HepG2 (cell line): ENCODE measurements around the gene PRM3. TPM values are rescaled to one million over a fixed set of nuclear protein-coding genes. Genes with fewer than 3 reads are reported as not detected.

Experiments
- BRCA1 ChIP-seq: sonication (generic); formaldehyde crosslinking; IDR thresholded peaks from 2 replicates; pipeline ENCODE4 v1.4.0; 2020; ENCODE audit warnings: missing genetic modification reagents
- IKZF1 ChIP-seq: fragments of 450-650 bp; IDR thresholded peaks from 2 replicates; pipeline ENCODE4 v1.7.1; 2016
- JUN ChIP-seq: sonication (generic); formaldehyde crosslinking; IDR thresholded peaks from 2 replicates; pipeline ENCODE4 v1.4.0; 2020; ENCODE audit warnings: mild to moderate bottlenecking, missing genetic modification reagents
- RFX3 ChIP-seq: IDR thresholded peaks from 2 replicates; pipeline ENCODE4 v1.6.1; 2016; ENCODE audit warnings: missing biosample characterization, missing genetic modification reagents
- TEAD3 ChIP-seq: optimal IDR thresholded peaks from 2 replicates; pipeline ENCODE3; 2016; ENCODE audit warnings: borderline replicate concordance
- ZNF670 ChIP-seq: sonication (generic); formaldehyde crosslinking; IDR thresholded peaks from 2 replicates; pipeline ENCODE4 v1.8.0; 2022; ENCODE audit warnings: mild to moderate bottlenecking, missing genetic modification reagents, borderline replicate concordance
- ZNF781 ChIP-seq: sonication (generic); formaldehyde crosslinking; IDR thresholded peaks from 2 replicates; pipeline ENCODE4 v1.5.1; 2020; ENCODE audit warnings: borderline replicate concordance, mild to moderate bottlenecking, missing genetic modification reagents; ENCODE audit errors: not compliant biosample characterization
- polyA plus RNA-seq, 8 experiments: library from polyadenylated mRNA; depleted of rRNA in 3 of 8; stranded (reverse) in 7 of 8; unstranded in 1 of 8; fragments of >200 nt; fragmentation: Illumina TruSeq in 4 of 8; extraction: Trizol in 4 of 8; gene quantifications; 2 replicates each; pipeline versions ENCODE4 v1.2.1 to v1.2.3, GENCODE V29; 2011 to 2016; ENCODE audit warnings: low read depth in 4 of 8, missing spikeins in 1 of 8, mixed read lengths in 1 of 8; ENCODE audit not compliant: insufficient read depth in 1 of 8
- total RNA-seq, 5 experiments: library from RNA; depleted of rRNA; stranded (reverse); fragments of >200 nt; fragmentation: Illumina TruSeq; extraction: Trizol; gene quantifications; 2 replicates each; pipeline ENCODE4 v1.2.3, GENCODE V29; 2016; ENCODE audit warnings: low read depth in 1 of 5
- TF ChIP-seq, protein P1 (sequence below): sonication (generic); formaldehyde crosslinking; IDR thresholded peaks from 2 replicates; pipeline ENCODE4 v1.8.1; 2023; ENCODE audit warnings: mild to moderate bottlenecking, inconsistent platforms, moderate library complexity, missing genetic modification reagents, borderline replicate concordance
- TF ChIP-seq, protein P2 (sequence below): sonication (generic); formaldehyde crosslinking; IDR thresholded peaks from 2 replicates; pipeline ENCODE4 v1.5.1; 2020; ENCODE audit warnings: mild to moderate bottlenecking, moderate library complexity, missing genetic modification reagents
- TF ChIP-seq, protein P3 (sequence below), 2 experiments: sonication (generic) in 1 of 2; formaldehyde crosslinking in 1 of 2; IDR thresholded peaks; 2 replicates each; pipeline versions ENCODE4 v1.4.0 to v1.6.1; 2018 to 2020; ENCODE audit warnings: missing genetic modification reagents in 2 of 2, borderline replicate concordance in 1 of 2, low read depth in 1 of 2, mild to moderate bottlenecking in 1 of 2, missing biosample characterization in 1 of 2
- TF ChIP-seq, protein P4 (sequence below): sonication (generic); formaldehyde crosslinking; IDR thresholded peaks from 2 replicates; pipeline ENCODE4 v1.4.0; 2020; ENCODE audit warnings: missing genetic modification reagents, borderline replicate concordance
- TF ChIP-seq, protein P5 (sequence below): sonication (generic); formaldehyde crosslinking; IDR thresholded peaks from 2 replicates; pipeline ENCODE4 v1.4.0; 2020; ENCODE audit warnings: mild to moderate bottlenecking, missing genetic modification reagents
- TF ChIP-seq, protein P6 (sequence below): sonication (generic); formaldehyde crosslinking; IDR thresholded peaks from 2 replicates; pipeline ENCODE4 v1.4.0; 2020; ENCODE audit warnings: missing genetic modification reagents
- TF ChIP-seq, protein P7 (sequence below): sonication (generic); formaldehyde crosslinking; IDR thresholded peaks from 2 replicates; pipeline ENCODE4 v1.4.0; 2020; ENCODE audit warnings: missing genetic modification reagents

Gene PRM3
- total and polyA plus RNA-seq, 2 of the 13 experiments (the other 11 are each of a cell fraction or from before 2014, with no cell fraction given) = not detected

DNA sequence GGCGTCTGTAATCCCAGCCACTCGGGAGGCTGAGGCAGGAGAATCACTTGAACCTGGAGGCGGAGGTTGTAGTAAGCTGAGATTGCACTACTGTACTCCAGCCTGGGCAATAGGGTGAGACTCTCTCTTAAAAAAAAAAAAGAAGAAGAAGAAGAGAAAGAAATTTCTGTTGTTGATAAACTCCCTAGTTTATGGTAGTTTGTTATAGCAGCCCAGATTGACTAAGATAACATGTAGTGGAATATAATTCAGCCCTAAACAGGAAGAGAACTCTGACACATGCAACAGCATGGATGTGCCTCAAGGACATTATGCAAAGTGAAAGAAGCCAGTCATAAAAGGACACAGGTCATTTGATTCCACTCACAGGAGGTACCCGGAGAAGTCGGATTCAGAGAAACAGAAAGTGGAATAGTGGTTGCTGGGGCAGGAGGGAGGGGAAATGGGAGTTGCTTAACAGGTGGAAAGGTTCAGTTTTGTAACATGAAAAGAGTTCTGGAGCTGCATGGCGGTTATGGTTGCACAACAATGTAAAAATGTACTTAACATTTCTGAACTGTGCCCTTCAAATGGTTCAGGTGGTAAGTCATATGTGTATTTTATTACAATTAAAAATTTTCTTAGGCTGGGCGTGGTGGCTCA lies 33.7 kb upstream of the PRM3 start (continued):
- TF ChIP-seq, protein P1, sequence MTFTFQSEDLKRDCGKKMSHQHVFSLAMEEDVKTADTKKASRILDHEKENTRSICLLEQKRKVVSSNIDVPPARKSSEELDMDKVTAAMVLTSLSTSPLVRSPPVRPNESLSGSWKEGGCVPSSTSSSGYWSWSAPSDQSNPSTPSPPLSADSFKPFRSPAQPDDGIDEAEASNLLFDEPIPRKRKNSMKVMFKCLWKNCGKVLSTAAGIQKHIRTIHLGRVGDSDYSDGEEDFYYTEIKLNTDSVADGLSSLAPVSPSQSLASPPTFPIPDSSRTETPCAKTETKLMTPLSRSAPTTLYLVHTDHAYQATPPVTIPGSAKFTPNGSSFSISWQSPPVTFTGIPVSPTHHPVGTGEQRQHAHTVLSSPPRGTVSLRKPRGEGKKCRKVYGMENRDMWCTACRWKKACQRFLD (CRISPR knock-in tag) = no peak
- TF ChIP-seq, protein P2, sequence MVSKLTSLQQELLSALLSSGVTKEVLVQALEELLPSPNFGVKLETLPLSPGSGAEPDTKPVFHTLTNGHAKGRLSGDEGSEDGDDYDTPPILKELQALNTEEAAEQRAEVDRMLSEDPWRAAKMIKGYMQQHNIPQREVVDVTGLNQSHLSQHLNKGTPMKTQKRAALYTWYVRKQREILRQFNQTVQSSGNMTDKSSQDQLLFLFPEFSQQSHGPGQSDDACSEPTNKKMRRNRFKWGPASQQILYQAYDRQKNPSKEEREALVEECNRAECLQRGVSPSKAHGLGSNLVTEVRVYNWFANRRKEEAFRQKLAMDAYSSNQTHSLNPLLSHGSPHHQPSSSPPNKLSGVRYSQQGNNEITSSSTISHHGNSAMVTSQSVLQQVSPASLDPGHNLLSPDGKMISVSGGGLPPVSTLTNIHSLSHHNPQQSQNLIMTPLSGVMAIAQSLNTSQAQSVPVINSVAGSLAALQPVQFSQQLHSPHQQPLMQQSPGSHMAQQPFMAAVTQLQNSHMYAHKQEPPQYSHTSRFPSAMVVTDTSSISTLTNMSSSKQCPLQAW (CRISPR knock-in tag) = peak; percentile 83
- TF ChIP-seq RFX3 (CRISPR knock-in tag) (peak; percentile 56; the same call in 1 of the 2 replicates), ZNF670 (CRISPR knock-in tag) (no peak), ZNF781 (CRISPR knock-in tag) (peak; percentile 8), TEAD3 (CRISPR knock-in tag) (peak; percentile 69), BRCA1 (CRISPR knock-in tag) (0 out of 2 replicates have a peak, but pooled peaks have one; percentile 79), JUN (CRISPR knock-in tag) (no peak; the same call in 1 of the 2 replicates), IKZF1 (no peak)
- TF ChIP-seq, protein P3, sequence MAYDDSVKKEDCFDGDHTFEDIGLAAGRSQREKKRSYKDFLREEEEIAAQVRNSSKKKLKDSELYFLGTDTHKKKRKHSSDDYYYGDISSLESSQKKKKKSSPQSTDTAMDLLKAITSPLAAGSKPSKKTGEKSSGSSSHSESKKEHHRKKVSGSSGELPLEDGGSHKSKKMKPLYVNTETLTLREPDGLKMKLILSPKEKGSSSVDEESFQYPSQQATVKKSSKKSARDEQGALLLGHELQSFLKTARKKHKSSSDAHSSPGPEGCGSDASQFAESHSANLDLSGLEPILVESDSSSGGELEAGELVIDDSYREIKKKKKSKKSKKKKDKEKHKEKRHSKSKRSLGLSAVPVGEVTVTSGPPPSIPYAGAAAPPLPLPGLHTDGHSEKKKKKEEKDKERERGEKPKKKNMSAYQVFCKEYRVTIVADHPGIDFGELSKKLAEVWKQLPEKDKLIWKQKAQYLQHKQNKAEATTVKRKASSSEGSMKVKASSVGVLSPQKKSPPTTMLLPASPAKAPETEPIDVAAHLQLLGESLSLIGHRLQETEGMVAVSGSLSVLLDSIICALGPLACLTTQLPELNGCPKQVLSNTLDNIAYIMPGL (CRISPR knock-in tag; IDR thresholded peaks at IDR 0.05; ENCODE audit: borderline replicate concordance in 1 of 2, low read depth in 1 of 2) = peak in 1 of 2 experiments; percentile 46; a peak in 2 of 4 replicates
- TF ChIP-seq, protein P4, sequence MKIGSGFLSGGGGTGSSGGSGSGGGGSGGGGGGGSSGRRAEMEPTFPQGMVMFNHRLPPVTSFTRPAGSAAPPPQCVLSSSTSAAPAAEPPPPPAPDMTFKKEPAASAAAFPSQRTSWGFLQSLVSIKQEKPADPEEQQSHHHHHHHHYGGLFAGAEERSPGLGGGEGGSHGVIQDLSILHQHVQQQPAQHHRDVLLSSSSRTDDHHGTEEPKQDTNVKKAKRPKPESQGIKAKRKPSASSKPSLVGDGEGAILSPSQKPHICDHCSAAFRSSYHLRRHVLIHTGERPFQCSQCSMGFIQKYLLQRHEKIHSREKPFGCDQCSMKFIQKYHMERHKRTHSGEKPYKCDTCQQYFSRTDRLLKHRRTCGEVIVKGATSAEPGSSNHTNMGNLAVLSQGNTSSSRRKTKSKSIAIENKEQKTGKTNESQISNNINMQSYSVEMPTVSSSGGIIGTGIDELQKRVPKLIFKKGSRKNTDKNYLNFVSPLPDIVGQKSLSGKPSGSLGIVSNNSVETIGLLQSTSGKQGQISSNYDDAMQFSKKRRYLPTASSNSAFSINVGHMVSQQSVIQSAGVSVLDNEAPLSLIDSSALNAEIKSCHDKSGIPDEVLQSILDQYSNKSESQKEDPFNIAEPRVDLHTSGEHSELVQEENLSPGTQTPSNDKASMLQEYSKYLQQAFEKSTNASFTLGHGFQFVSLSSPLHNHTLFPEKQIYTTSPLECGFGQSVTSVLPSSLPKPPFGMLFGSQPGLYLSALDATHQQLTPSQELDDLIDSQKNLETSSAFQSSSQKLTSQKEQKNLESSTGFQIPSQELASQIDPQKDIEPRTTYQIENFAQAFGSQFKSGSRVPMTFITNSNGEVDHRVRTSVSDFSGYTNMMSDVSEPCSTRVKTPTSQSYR (CRISPR knock-in tag) = peak; percentile 29; the same call in 1 of the 2 replicates
- TF ChIP-seq, protein P5, sequence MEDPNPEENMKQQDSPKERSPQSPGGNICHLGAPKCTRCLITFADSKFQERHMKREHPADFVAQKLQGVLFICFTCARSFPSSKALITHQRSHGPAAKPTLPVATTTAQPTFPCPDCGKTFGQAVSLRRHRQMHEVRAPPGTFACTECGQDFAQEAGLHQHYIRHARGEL (CRISPR knock-in tag) = no peak
- TF ChIP-seq, protein P6, sequence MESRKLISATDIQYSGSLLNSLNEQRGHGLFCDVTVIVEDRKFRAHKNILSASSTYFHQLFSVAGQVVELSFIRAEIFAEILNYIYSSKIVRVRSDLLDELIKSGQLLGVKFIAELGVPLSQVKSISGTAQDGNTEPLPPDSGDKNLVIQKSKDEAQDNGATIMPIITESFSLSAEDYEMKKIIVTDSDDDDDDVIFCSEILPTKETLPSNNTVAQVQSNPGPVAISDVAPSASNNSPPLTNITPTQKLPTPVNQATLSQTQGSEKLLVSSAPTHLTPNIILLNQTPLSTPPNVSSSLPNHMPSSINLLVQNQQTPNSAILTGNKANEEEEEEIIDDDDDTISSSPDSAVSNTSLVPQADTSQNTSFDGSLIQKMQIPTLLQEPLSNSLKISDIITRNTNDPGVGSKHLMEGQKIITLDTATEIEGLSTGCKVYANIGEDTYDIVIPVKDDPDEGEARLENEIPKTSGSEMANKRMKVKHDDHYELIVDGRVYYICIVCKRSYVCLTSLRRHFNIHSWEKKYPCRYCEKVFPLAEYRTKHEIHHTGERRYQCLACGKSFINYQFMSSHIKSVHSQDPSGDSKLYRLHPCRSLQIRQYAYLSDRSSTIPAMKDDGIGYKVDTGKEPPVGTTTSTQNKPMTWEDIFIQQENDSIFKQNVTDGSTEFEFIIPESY = peak; percentile 75
- TF ChIP-seq, protein P7, sequence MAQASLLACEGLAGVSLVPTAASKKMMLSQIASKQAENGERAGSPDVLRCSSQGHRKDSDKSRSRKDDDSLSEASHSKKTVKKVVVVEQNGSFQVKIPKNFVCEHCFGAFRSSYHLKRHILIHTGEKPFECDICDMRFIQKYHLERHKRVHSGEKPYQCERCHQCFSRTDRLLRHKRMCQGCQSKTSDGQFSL (CRISPR knock-in tag) = peak; percentile 22; the same call in 1 of the 2 replicates
